ENCODE measurements around the gene VAPB. TPM values are rescaled to one million over a fixed set of nuclear protein-coding genes. Genes with fewer than 3 reads are reported as not detected.

The VAPB gene
- total RNA-seq, 1 donor from 2014 or later, result 12.9 TPM

GRCh38 chr20:58457083-58457695 lies 68.2 kb downstream of the VAPB start:
- Histone ChIP-seq H3K27me3 (ENCODE audit: control insufficient read depth, insufficient read depth, low read length) (no peaks in the 10 kb centered on the region), H3K36me3 (ENCODE audit: control insufficient read depth, insufficient read depth, low read length) (no peaks in the 10 kb centered on the region), H3K4me3 (ENCODE audit: low read depth, low read length) (no peak overlapping the region)
- FAIRE-seq (no peak), DNase-seq (ENCODE audit: low read depth) (peak; percentile 94)
- TF ChIP-seq, protein P1, sequence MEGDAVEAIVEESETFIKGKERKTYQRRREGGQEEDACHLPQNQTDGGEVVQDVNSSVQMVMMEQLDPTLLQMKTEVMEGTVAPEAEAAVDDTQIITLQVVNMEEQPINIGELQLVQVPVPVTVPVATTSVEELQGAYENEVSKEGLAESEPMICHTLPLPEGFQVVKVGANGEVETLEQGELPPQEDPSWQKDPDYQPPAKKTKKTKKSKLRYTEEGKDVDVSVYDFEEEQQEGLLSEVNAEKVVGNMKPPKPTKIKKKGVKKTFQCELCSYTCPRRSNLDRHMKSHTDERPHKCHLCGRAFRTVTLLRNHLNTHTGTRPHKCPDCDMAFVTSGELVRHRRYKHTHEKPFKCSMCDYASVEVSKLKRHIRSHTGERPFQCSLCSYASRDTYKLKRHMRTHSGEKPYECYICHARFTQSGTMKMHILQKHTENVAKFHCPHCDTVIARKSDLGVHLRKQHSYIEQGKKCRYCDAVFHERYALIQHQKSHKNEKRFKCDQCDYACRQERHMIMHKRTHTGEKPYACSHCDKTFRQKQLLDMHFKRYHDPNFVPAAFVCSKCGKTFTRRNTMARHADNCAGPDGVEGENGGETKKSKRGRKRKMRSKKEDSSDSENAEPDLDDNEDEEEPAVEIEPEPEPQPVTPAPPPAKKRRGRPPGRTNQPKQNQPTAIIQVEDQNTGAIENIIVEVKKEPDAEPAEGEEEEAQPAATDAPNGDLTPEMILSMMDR (IDR thresholded peaks at IDR 0.05; ENCODE audit: insufficient read depth, low read length, severe bottlenecking), result no peak

GRCh38 chr20:58458342-58459057 lies 69.5 kb downstream of the VAPB start:
- DNase-seq (ENCODE audit: low read depth) (peak; percentile 60), FAIRE-seq (no peak)
- H3K4me3 ChIP-seq (ENCODE audit: low read depth, low read length), result no peak overlapping the region
- no peaks in the 10 kb centered on the region for H3K36me3 ChIP-seq (ENCODE audit: control insufficient read depth, insufficient read depth, low read length)
- TF ChIP-seq, protein P1 (IDR thresholded peaks at IDR 0.05; ENCODE audit: insufficient read depth, low read length, severe bottlenecking), result no peak
- no peaks in the 10 kb centered on the region for H3K27me3 ChIP-seq (ENCODE audit: control insufficient read depth, insufficient read depth, low read length)

- H3K27me3 ChIP-seq (ENCODE audit: control insufficient read depth, insufficient read depth, low read length), result no peaks in the 10 kb centered on the region
- TF ChIP-seq, protein P1 (IDR thresholded peaks at IDR 0.05; ENCODE audit: insufficient read depth, low read length, severe bottlenecking), result no peak
- H3K4me3 ChIP-seq (ENCODE audit: low read depth, low read length), result no peak overlapping the region
- no peak for FAIRE-seq
- H3K36me3 ChIP-seq (ENCODE audit: control insufficient read depth, insufficient read depth, low read length), result no peaks in the 10 kb centered on the region
- no peak for DNase-seq (ENCODE audit: low read depth)
Measured at GRCh38 chr20:58459058-58459750, 70.2 kb downstream of the VAPB start.

DNA sequence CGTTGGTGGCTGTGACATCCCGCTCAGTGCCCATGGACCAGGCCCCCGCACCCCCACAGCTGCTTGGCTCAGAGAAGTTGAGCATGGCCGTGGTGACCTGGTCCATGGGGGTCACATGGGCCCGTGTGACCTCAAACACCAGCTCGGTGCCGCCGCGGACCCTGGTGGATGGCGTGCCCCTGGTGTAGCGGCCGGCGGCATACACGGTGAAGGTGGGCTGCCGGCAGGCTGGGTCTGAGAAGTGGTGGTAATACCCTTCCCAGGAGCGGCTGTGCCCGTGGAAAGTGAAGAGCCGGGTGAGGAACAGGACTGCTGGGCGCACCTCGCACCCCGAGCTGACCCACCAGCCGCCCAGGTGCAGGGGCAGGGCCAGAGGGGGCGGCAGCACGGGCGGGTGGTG lies 72.1 kb downstream of the VAPB start:
- DNase-seq (ENCODE audit: low read depth), result no peak
- TF ChIP-seq, protein P1 (IDR thresholded peaks at IDR 0.05; ENCODE audit: insufficient read depth, low read length, severe bottlenecking), result no peak
- H3K4me3 ChIP-seq (ENCODE audit: low read depth, low read length), result no peak overlapping the region
- no peaks in the 10 kb centered on the region for H3K27me3 ChIP-seq (ENCODE audit: control insufficient read depth, insufficient read depth, low read length)
- H3K36me3 ChIP-seq (ENCODE audit: control insufficient read depth, insufficient read depth, low read length), result no peaks in the 10 kb centered on the region
- FAIRE-seq, result no peak

DNA sequence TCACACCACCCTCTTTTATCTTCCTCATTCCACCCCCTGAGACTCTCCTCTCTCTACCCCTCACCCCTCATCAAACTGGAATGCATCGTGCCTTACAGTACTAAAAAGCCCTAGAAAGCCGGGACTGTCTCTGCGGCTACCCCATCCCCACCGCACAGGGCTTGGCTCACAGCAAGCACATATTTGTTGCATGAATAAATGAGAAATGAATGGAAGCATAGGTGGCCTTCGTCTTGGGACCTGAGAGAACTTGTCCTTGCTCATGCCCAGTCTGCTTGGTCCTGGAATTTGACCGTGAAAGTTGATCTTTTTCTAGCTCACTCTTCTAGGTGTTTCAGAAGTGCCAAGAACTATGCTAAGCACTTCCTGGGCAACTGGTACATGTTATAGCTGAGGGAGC lies 72.9 kb downstream of the VAPB start:
- peak; percentile 97 for DNase-seq (ENCODE audit: low read depth)

More for the DNA sequence above, 72.9 kb downstream of the VAPB start:
- FAIRE-seq, result peak; percentile 50
- no peaks in the 10 kb centered on the region for H3K36me3 ChIP-seq (ENCODE audit: control insufficient read depth, insufficient read depth, low read length)
- TF ChIP-seq, protein P1 (IDR thresholded peaks at IDR 0.05; ENCODE audit: insufficient read depth, low read length, severe bottlenecking), result no peak
- H3K27me3 ChIP-seq (ENCODE audit: control insufficient read depth, insufficient read depth, low read length), result no peaks in the 10 kb centered on the region
- H3K4me3 ChIP-seq (ENCODE audit: low read depth, low read length), result no peak overlapping the region
